Measurements from ENCODE around the gene FBXL13. TPM values are rescaled to one million over a fixed set of nuclear protein-coding genes. Genes with fewer than 3 reads are reported as not detected.

Gene FBXL13
- total RNA-seq, 1 donor from 2014 or later, result 0.45 TPM

GRCh38 chr7:103117465-103117864, 42.9 kb upstream of the FBXL13 start:
- H3K4me3 Mint-ChIP-seq (ENCODE audit: unreplicated experiment), result no peak overlapping the region
- TF ChIP-seq CTCF (IDR thresholded peaks at IDR 0.05), result no peak
- no peak overlapping the region for H3K27ac Mint-ChIP-seq (ENCODE audit: unreplicated experiment)
- no peaks in the 10 kb centered on the region for H3K9me3 Mint-ChIP-seq (ENCODE audit: low read depth)
- no peak for DNase-seq (ENCODE audit: low spot score)
- H3K27me3 Mint-ChIP-seq (ENCODE audit: low read depth), result no peaks in the 10 kb centered on the region
- H3K4me1 Mint-ChIP-seq (ENCODE audit: low read depth), result peaks cover 30% of the 10 kb centered on the region
- peaks cover 2% of the 10 kb centered on the region for H3K36me3 Mint-ChIP-seq (ENCODE audit: low read depth)

GRCh38 chr7:103116991-103117390, 42.4 kb upstream of the FBXL13 start:
- peaks cover 2% of the 10 kb centered on the region for H3K36me3 Mint-ChIP-seq (ENCODE audit: low read depth)
- no peaks in the 10 kb centered on the region for H3K9me3 Mint-ChIP-seq (ENCODE audit: low read depth)
- no peak for TF ChIP-seq CTCF (IDR thresholded peaks at IDR 0.05)
- H3K4me3 Mint-ChIP-seq (ENCODE audit: unreplicated experiment), result no peak overlapping the region
- DNase-seq (ENCODE audit: low spot score), result no peak
- H3K4me1 Mint-ChIP-seq (ENCODE audit: low read depth), result peaks cover 30% of the 10 kb centered on the region
- no peaks in the 10 kb centered on the region for H3K27me3 Mint-ChIP-seq (ENCODE audit: low read depth)
- H3K27ac Mint-ChIP-seq (ENCODE audit: unreplicated experiment), result no peak overlapping the region

- Mint-ChIP-seq H3K4me1 (ENCODE audit: low read depth) (peaks cover 30% of the 10 kb centered on the region), H3K27me3 (ENCODE audit: low read depth) (no peaks in the 10 kb centered on the region), H3K27ac (ENCODE audit: unreplicated experiment) (no peak overlapping the region), H3K9me3 (ENCODE audit: low read depth) (no peaks in the 10 kb centered on the region), H3K4me3 (ENCODE audit: unreplicated experiment) (no peak overlapping the region), H3K36me3 (ENCODE audit: low read depth) (peaks cover 4% of the 10 kb centered on the region)
- DNase-seq (ENCODE audit: low spot score), result no peak
- no peak for TF ChIP-seq CTCF (IDR thresholded peaks at IDR 0.05)
Observed at GRCh38 chr7:103116511-103116910, 41.9 kb upstream of the FBXL13 start.

GRCh38 chr7:103115771-103116170, 41.2 kb upstream of the FBXL13 start:
- no peaks in the 10 kb centered on the region for H3K27me3 Mint-ChIP-seq (ENCODE audit: low read depth)
- DNase-seq (ENCODE audit: low spot score), result no peak
- H3K4me1 Mint-ChIP-seq (ENCODE audit: low read depth), result peaks cover 27% of the 10 kb centered on the region
- peaks cover 5% of the 10 kb centered on the region for H3K9me3 Mint-ChIP-seq (ENCODE audit: low read depth)
- H3K36me3 Mint-ChIP-seq (ENCODE audit: low read depth), result peaks cover 7% of the 10 kb centered on the region
- no peak overlapping the region for H3K4me3 Mint-ChIP-seq (ENCODE audit: unreplicated experiment)
- no peak overlapping the region for H3K27ac Mint-ChIP-seq (ENCODE audit: unreplicated experiment)
- no peak for TF ChIP-seq CTCF (IDR thresholded peaks at IDR 0.05)

GRCh38 chr7:103114576-103115008, 40.0 kb upstream of the FBXL13 start:
- peaks cover 17% of the 10 kb centered on the region for H3K36me3 Mint-ChIP-seq (ENCODE audit: low read depth)
- H3K4me3 Mint-ChIP-seq (ENCODE audit: unreplicated experiment), result no peak overlapping the region
- peaks cover 15% of the 10 kb centered on the region for H3K9me3 Mint-ChIP-seq (ENCODE audit: low read depth)
- no peaks in the 10 kb centered on the region for H3K27me3 Mint-ChIP-seq (ENCODE audit: low read depth)
- H3K4me1 Mint-ChIP-seq (ENCODE audit: low read depth), result peaks cover 15% of the 10 kb centered on the region
- no peak for TF ChIP-seq CTCF (IDR thresholded peaks at IDR 0.05)
- no peak overlapping the region for H3K27ac Mint-ChIP-seq (ENCODE audit: unreplicated experiment)
- DNase-seq (ENCODE audit: low spot score), result no peak

Measured in chondrocyte (in vitro differentiated cells).